GM18499 (cell line): ENCODE results near the gene PARP4.
"Not testable (repeated sequence)": the region's sequence is repeated elsewhere in the genome, so short reads cannot be mapped to it uniquely, and the experiment has no call there.

ENCODE experiments used
- ATAC-seq: cut with Tn5 transposase; IDR thresholded peaks from one replicate; pipeline ENCODE4 v1.9.1; 2021; ENCODE audit warnings: moderate number of reproducible peaks; ENCODE audit not compliant: insufficient read depth, unreplicated experiment

The PARP4 gene

GRCh38 chr13:24512197-24512907 is at the start of gene PARP4:
PARP4 (minus strand) TSS chr13:24512778; CDS start chr13:24503776, 9,002 bp downstream.
- ATAC-seq: peak; percentile 58

GRCh38 chr13:24560579-24561187 is 48.1 kb upstream of the PARP4 start:
- ATAC-seq: not testable (repeated sequence)

GRCh38 chr13:24559431-24560218 is 47.0 kb upstream of the PARP4 start:
- not testable (repeated sequence) for ATAC-seq

GRCh38 chr13:24557081-24557480 is 44.5 kb upstream of the PARP4 start:
- ATAC-seq: no peak

DNA sequence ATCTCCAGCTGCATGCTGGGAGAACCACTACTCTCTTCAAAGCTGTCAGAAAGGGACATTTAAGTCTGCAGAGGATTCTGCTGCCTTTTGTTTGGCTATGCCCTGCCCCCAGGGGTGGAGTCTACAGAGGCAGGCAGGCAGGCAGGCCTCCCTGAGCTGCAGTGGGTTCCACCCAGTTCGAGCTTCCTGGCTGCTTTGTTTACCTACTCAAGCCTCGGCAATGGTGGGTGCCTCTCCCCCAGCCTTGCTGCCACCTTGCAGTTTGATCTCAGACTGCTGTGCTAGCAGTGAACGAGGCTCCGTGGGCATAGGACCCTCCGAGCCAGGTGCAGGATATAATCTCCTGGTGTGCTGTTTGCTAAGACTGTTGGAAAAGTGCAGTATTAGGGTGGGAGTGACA is 41.3 kb upstream of the PARP4 start:
- ATAC-seq: not testable (repeated sequence)

- ATAC-seq: not testable (repeated sequence)
These were observed 29.1 kb upstream of the PARP4 start for GRCh38 chr13:24541476-24542352.

DNA sequence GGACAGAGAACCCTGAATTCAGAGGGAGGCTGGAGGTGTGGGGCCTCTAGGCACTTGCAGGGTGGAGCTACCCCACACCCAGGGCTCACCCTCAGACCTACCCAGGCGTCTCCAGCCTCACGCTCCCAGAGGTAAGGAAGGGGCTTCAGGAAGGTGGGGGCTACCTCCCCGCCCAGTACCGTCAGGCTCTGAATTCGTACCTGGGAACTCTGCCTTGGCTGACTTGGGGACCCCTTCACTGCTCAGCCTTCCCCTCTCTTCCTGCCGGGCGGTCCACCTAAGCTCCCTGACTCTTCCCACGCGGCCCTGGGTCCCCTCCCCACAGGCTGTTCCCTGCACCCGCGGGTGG is 28.5 kb upstream of the PARP4 start:
- no peak for ATAC-seq

DNA sequence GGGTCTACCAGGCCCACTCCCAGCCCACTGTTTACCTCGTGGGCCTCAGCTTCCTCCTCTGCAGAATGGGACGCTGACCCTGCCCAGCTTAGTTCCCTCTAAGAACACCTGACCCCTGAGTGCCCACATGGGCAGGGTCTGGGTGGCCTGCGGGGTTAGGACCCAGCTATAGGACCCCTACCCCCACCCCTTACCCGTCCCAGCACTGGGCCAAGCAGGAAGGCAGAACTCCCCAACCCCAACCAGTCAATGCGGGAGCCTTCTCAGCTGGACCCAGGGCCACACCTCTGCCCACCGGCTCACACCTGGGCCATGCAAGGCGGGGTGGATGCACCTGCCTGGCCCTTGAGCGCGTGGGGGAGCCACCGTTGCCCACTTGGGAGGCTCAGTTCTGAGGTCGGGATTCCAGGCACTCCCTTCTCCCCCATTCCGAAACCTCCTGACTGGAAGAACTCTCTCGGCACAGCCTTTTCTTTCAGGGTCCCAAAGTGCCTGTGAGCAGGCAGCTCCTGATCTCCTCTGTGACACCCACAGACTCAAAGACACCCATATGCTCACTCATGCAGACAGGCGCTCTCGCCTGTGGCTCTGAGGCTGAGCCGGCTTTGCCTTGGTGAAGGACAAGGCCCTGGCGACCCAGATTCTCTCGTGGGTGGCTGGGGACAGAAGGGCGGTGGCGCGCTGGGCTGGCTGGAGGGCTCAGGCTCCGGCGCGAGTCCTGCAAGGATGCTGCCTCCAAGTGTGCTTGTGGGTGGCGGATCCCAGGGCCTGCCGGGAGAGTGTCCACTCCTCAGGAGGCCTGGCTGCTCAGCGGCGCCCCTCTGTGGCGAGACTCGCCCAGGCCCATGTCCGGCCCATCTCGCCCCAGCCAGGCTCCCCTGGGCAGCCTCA is 27.9 kb upstream of the PARP4 start:
- no peak for ATAC-seq

DNA sequence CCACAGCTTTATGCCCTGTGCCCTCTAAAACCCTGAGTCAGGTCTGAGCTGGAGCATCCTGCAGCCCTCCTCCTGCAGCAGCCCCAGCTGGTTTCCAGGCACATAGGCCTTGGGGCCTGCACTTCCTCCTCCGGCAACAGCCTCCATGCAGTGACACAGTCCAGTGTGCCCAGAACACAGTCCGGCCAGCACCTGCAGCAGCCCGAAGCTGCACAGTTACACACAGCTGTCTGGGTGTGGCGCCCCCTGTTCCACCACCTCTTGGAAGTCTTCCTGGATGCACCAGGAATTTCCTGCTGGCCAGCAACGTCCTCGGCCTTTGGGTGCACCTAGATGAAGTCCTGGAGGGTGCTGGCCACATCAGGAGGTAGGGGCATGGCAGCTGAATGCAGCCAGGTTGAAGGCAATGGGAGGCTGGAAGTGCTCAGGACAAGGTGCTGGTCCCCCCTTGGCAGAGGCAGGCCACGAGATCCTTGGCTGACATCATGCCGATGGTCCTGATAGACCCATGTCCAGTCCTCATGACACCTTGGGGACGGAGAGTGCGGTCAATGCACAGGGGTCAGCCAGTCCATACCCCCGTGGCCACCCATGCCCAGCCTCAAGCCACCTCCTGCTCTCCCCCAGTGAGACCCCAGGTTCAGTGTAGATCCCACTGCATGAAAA is 27.1 kb upstream of the PARP4 start:
- no peak for ATAC-seq

GRCh38 chr13:24529478-24529877 is 16.9 kb upstream of the PARP4 start:
- ATAC-seq: no peak

GRCh38 chr13:24528816-24529398 is 16.3 kb upstream of the PARP4 start:
- no peak for ATAC-seq

GRCh38 chr13:24527266-24527775 is 14.7 kb upstream of the PARP4 start:
- ATAC-seq: no peak

DNA sequence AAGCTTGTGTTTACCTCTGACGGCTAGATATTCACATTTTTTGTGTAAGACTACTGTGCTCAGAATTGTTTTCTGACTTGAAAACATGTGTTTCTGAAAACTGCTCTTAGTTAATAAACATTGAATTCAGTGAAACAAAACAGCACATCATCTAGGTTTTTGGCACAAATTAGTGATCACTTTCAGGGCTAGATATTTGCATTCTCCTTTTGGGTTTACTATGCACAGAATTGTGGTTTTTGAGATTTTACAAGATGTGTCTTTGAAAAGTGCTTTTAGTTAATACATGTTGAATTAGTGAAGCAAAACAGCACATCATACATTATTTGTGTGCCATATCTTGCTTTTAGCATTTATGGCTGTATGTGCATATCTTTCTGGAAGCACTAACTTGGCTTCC is 8.2 kb upstream of the PARP4 start:
- ATAC-seq: no peak

DNA sequence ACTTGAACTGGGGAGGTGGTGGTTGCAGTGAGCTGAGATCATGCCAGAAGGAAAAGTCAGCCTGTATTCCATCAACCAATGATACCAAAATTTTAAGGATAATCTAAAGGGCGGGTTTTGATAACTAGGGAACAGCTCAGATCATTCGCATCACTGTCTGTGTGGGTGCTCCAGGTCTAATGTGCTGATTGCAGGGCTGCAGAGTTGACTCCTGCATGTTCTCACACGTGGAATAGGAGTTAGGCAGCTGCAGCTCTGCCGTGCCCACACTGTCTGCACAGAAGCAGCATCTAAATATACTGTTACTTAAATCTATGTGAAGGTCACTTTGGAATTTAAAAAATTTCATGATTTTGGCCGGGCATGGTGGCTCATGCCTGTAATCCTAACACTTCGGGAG is 4.3 kb upstream of the PARP4 start:
- no peak for ATAC-seq

- no peak for ATAC-seq
These were observed 283 bp upstream of the PARP4 start for GRCh38 chr13:24512908-24513213.

DNA sequence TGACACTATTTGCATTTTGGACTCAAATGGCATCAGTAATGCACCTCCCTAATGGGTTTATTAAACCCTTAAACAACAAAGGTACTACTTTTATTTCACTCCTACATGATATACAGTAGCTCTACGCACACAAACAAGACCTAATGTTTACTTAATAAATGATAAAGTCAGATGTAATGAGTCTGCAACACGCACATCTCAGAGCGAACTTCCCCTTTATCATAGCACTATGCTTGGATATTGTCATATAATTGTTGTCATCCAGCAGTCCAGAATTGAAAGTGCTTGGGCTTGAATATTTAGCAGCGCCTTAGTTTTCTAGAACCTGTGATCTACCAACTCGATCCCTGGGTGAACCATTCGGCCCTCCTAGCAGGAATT is 772 bp downstream of the PARP4 start:
- peak; percentile 5 for ATAC-seq

DNA sequence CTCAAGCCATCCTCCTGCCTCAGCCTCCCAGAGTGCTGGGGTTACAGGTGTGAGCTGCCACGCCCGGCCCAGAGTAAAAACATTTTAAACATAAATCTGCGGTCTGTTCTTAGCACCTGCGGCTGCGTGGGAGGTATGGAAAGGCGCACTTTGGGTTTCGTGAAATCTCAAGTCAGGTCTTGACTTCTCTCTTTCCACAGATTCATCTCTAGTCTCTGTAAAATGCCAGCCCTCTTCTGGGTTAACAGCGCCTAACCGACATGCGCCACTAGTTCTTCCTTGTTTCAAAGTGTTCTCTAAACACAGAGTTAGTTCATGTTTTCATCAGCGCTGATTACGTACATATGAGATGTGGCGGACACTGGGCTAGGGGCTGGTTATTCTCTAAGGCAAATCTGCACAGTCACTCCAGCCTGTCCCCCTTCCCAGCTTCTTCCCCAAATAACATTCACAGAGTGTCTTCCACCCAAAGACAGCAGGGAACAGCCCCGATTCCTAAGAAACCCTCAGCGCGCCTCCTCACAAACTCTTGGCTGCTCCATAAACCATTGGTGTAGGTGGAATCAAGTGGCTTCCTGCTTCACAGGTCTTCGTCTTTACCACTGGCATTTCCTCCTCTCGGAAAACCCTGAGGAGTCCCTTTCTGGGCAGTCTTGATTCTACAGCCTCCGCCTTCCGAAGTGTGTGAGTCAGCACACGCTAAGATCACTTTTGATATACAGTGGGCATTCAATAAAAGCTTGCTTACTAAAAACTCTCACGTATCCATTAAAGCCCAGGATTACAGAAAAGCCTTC is 1.4 kb downstream of the PARP4 start:
- ATAC-seq: no peak
